ENCODE measurements around the gene DIAPH3. TPM values are rescaled to one million over a fixed set of nuclear protein-coding genes. Genes with fewer than 3 reads are reported as not detected.

The DIAPH3 gene
- total RNA-seq, 2 donors from 2014 or later, result 23.6 to 25.7 TPM

DNA sequence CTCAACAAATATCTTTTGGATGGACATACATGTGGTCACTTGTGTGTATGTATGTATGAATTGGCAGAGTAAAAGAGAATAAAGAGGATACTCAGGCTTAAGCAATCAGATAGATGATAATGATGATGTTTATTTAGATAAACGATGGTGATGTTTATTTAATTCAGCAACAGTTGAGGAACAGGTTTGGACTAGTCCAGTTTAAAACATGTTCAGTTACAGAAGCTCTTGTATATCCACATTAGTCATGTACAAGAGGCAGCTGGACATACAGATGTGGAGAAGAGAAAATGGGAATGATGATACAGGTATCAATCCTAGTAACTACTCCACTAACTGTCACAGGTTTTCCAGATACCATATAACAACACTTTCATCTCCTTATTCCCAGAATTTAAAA, 232.1 kb downstream of the DIAPH3 start:
- peaks cover 35% of the 10 kb centered on the region for H3K36me3 ChIP-seq (ENCODE audit: control insufficient read depth, insufficient read depth, low read length)
- Mint-ChIP-seq H3K36me3 (ENCODE audit: low read depth) (no peaks in the 10 kb centered on the region), H3K27me3 (ENCODE audit: insufficient read depth) (no peaks in the 10 kb centered on the region), H3K9me3 (no peaks in the 10 kb centered on the region), H3K4me3 (no peak overlapping the region), H3K27ac (no peak overlapping the region), H3K4me1 (no peaks in the 10 kb centered on the region)
- no peak for DNase-seq
- 93% methylated on average over 1 of the region's 1 CpG; no CpG with 5 or more reads in 1 of the 2 experiments for WGBS, 2 experiments (ENCODE audit: insufficient coverage in 1 of 2, insufficient read length in 1 of 2)
- H3K4me1 ChIP-seq (ENCODE audit: control insufficient read depth, insufficient read depth, low read length), result no peaks in the 10 kb centered on the region
- TF ChIP-seq, protein P1, sequence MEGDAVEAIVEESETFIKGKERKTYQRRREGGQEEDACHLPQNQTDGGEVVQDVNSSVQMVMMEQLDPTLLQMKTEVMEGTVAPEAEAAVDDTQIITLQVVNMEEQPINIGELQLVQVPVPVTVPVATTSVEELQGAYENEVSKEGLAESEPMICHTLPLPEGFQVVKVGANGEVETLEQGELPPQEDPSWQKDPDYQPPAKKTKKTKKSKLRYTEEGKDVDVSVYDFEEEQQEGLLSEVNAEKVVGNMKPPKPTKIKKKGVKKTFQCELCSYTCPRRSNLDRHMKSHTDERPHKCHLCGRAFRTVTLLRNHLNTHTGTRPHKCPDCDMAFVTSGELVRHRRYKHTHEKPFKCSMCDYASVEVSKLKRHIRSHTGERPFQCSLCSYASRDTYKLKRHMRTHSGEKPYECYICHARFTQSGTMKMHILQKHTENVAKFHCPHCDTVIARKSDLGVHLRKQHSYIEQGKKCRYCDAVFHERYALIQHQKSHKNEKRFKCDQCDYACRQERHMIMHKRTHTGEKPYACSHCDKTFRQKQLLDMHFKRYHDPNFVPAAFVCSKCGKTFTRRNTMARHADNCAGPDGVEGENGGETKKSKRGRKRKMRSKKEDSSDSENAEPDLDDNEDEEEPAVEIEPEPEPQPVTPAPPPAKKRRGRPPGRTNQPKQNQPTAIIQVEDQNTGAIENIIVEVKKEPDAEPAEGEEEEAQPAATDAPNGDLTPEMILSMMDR (conservative IDR thresholded peaks at IDR 0.05), result no peak
- no peaks in the 10 kb centered on the region for H3K9me3 ChIP-seq (ENCODE audit: control insufficient read depth, low read length)
- H3K9ac ChIP-seq (ENCODE audit: extremely low read depth, low read length, poor library complexity, severe bottlenecking), result no peak overlapping the region
- H3K27me3 ChIP-seq (ENCODE audit: control insufficient read depth, insufficient read depth, low read length, poor library complexity, severe bottlenecking), result no peaks in the 10 kb centered on the region
- H3K4me3 ChIP-seq (ENCODE audit: low read length), result no peak overlapping the region
- H3K27ac ChIP-seq (ENCODE audit: low read depth, low read length), result no peak overlapping the region

DNA sequence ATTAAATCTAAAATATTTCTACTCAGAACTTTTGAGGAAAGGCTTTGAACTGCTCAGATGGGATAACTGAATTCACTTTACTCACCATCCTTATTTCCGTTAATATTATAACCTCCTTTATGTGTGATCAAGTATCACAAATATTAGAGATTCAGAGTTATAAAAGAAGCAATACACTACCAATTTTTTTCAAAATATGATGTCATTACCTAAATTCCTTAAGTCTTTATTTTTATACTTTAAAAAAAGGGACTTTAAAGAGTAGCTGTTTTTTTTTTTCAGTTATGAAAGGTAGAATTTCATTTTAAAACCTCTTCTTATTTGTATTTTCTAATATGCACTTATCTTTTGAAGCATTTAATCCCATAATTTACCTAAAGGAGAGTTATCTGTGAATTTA, 239.5 kb downstream of the DIAPH3 start:
- H3K27me3 Mint-ChIP-seq (ENCODE audit: insufficient read depth), result no peaks in the 10 kb centered on the region
- H3K4me1 ChIP-seq (ENCODE audit: control insufficient read depth, insufficient read depth, low read length), result no peaks in the 10 kb centered on the region
- no peaks in the 10 kb centered on the region for H3K27me3 ChIP-seq (ENCODE audit: control insufficient read depth, insufficient read depth, low read length, poor library complexity, severe bottlenecking)
- no peak overlapping the region for H3K4me3 ChIP-seq (ENCODE audit: low read length)
- no peaks in the 10 kb centered on the region for H3K9me3 ChIP-seq (ENCODE audit: control insufficient read depth, low read length)
- no peak overlapping the region for H3K4me3 Mint-ChIP-seq
- H3K36me3 Mint-ChIP-seq (ENCODE audit: low read depth), result no peaks in the 10 kb centered on the region
- 85% methylated on average over 1 of the region's 1 CpG; no CpG with 5 or more reads in 1 of the 2 experiments for WGBS, 2 experiments (ENCODE audit: insufficient coverage in 1 of 2, insufficient read length in 1 of 2)
- H3K4me1 Mint-ChIP-seq, result no peaks in the 10 kb centered on the region
- peaks cover 85% of the 10 kb centered on the region for H3K36me3 ChIP-seq (ENCODE audit: control insufficient read depth, insufficient read depth, low read length)
- TF ChIP-seq, protein P1 (conservative IDR thresholded peaks at IDR 0.05), result no peak
- no peak overlapping the region for H3K27ac ChIP-seq (ENCODE audit: low read depth, low read length)
- DNase-seq, result no peak
- H3K27ac Mint-ChIP-seq, result no peak overlapping the region
- no peak overlapping the region for H3K9ac ChIP-seq (ENCODE audit: extremely low read depth, low read length, poor library complexity, severe bottlenecking)
- no peaks in the 10 kb centered on the region for H3K9me3 Mint-ChIP-seq

- no peaks in the 10 kb centered on the region for H3K36me3 Mint-ChIP-seq (ENCODE audit: low read depth)
- Histone ChIP-seq H3K27me3 (ENCODE audit: control insufficient read depth, insufficient read depth, low read length, poor library complexity, severe bottlenecking) (no peaks in the 10 kb centered on the region), H3K4me1 (ENCODE audit: control insufficient read depth, insufficient read depth, low read length) (no peaks in the 10 kb centered on the region), H3K9ac (ENCODE audit: extremely low read depth, low read length, poor library complexity, severe bottlenecking) (no peak overlapping the region), H3K9me3 (ENCODE audit: control insufficient read depth, low read length) (no peaks in the 10 kb centered on the region), H3K4me3 (ENCODE audit: low read length) (no peak overlapping the region), H3K36me3 (ENCODE audit: control insufficient read depth, insufficient read depth, low read length) (peaks cover 88% of the 10 kb centered on the region), H3K27ac (ENCODE audit: low read depth, low read length) (no peak overlapping the region)
- 80% methylated on average over 1 of the region's 3 CpGs; no CpG with 5 or more reads in 1 of the 2 experiments for WGBS, 2 experiments (ENCODE audit: insufficient coverage in 1 of 2, insufficient read length in 1 of 2)
- TF ChIP-seq, protein P1 (conservative IDR thresholded peaks at IDR 0.05), result no peak
- H3K4me3 Mint-ChIP-seq, result no peak overlapping the region
- no peaks in the 10 kb centered on the region for H3K4me1 Mint-ChIP-seq
- DNase-seq, result no peak
- H3K27me3 Mint-ChIP-seq (ENCODE audit: insufficient read depth), result no peaks in the 10 kb centered on the region
- no peak overlapping the region for H3K27ac Mint-ChIP-seq
- H3K9me3 Mint-ChIP-seq, result no peaks in the 10 kb centered on the region
Measured at GRCh38 chr13:59915252-59915651, 248.5 kb downstream of the DIAPH3 start.

All from endodermal cell (in vitro differentiated cells).